B cell (primary cell): ENCODE data around the gene PFN3. TPM values are rescaled to one million over a fixed set of nuclear protein-coding genes. Genes with fewer than 3 reads are reported as not detected.

ENCODE experiments used
- ATAC-seq: fragments of 200-7000 bp; cut with Tn5 transposase; one replicate; pipeline ENCODE4 v1.10.0; 2021; ENCODE audit warnings: low read depth, mild to moderate bottlenecking, moderate number of reproducible peaks, moderate library complexity
- CTCF ChIA-PET: fragments of 350-600 bp; sonication (Branson Sonifier 250); formaldehyde crosslinking; loops from one replicate; lab custom pipeline; 2021; ENCODE audit warnings: antibody characterized with exemption, inconsistent platforms; lab: Charles Lee
- POLR2A ChIA-PET: fragments of 350-600 bp; sonication (Branson Sonifier 250); formaldehyde crosslinking; loops from one replicate; lab custom pipeline; 2021; ENCODE audit warnings: antibody characterized with exemption; lab: Charles Lee
- DNase-seq: peaks from one replicate; pipeline ENCODE4 v3.0.0; 2013
- H2AFZ ChIP-seq: 2 replicates; pipeline ENCODE4 v1.6.1; 2012; ENCODE audit warnings: mild to moderate bottlenecking, low read depth, low read length; ENCODE audit not compliant: insufficient read depth, poor library complexity, severe bottlenecking
- H3K27ac ChIP-seq, 2 donors: 1 replicate in 1 of 2; 2 replicates in 1 of 2; pipeline ENCODE4 v1.5.1; 2012 to 2013; ENCODE audit warnings: low read length in 2 of 2, mild to moderate bottlenecking in 2 of 2, moderate library complexity in 1 of 2
- H3K27me3 ChIP-seq, 4 experiments: fragments of 200-600 bp in 1 of 4; sonication (generic) in 1 of 4; replicated peaks in 1 of 4; 1 replicate in 2 of 4; 2 replicates in 2 of 4; pipeline versions ENCODE4 v1.6.1 to v1.7.0; 2013 to 2016; ENCODE audit warnings: low read length in 3 of 4, mild to moderate bottlenecking in 2 of 4, mixed read lengths in 1 of 4, moderate library complexity in 1 of 4; ENCODE audit not compliant: insufficient read depth in 4 of 4, control insufficient read depth in 3 of 4; ENCODE audit errors: control extremely low read depth in 1 of 4
- H3K36me3 ChIP-seq, 2 experiments: replicated peaks in 1 of 2; 1 replicate in 1 of 2; 2 replicates in 1 of 2; pipeline versions ENCODE4 v1.6.1 to v1.7.1; 2013; ENCODE audit warnings: low read length in 1 of 2; ENCODE audit not compliant: insufficient read depth in 2 of 2, control insufficient read depth in 1 of 2; ENCODE audit errors: control extremely low read depth in 1 of 2, extremely low read depth in 1 of 2
- H3K4me1 ChIP-seq, 2 donors: fragments of 200-600 bp in 1 of 2; sonication (generic) in 1 of 2; 1 replicate in 1 of 2; 2 replicates in 1 of 2; pipeline versions ENCODE4 v1.5.1 to v1.6.1; 2013 to 2017; ENCODE audit warnings: low read length in 2 of 2; ENCODE audit not compliant: control insufficient read depth in 2 of 2, insufficient read depth in 2 of 2
- H3K4me2 ChIP-seq: replicated peaks from 2 replicates; pipeline ENCODE3; 2012; ENCODE audit warnings: mild to moderate bottlenecking, low read depth, low read length; ENCODE audit not compliant: poor library complexity, severe bottlenecking
- H3K4me3 ChIP-seq, 5 experiments: fragments of 200-600 bp in 1 of 5; sonication (generic) in 1 of 5; 1 replicate in 3 of 5; 2 replicates in 2 of 5; pipeline versions ENCODE4 v1.5.1 to v1.7.0; 2011 to 2016; ENCODE audit warnings: low read length in 4 of 5, mild to moderate bottlenecking in 4 of 5, low read depth in 2 of 5, control low read depth in 1 of 5, moderate library complexity in 1 of 5; ENCODE audit not compliant: insufficient read depth in 1 of 5; ENCODE audit errors: control extremely low read depth in 1 of 5, extremely low read depth in 1 of 5
- H3K79me2 ChIP-seq: fragments of 200-600 bp; sonication (generic); one replicate; pipeline ENCODE4 v1.6.0; 2016; ENCODE audit warnings: low read length; ENCODE audit not compliant: control insufficient read depth, insufficient read depth
- H3K9ac ChIP-seq: fragments of 200-600 bp; sonication (generic); 2 replicates; pipeline ENCODE4 v1.6.1; 2017; ENCODE audit warnings: mild to moderate bottlenecking, low read length, moderate library complexity
- H3K9me3 ChIP-seq, 3 donors: one replicate each; pipeline versions ENCODE4 v1.6.1 to v1.7.1; 2013; ENCODE audit warnings: low read length in 2 of 3; ENCODE audit not compliant: control insufficient read depth in 2 of 3, insufficient read depth in 1 of 3; ENCODE audit errors: control extremely low read depth in 1 of 3
- H4K20me1 ChIP-seq: 2 replicates; pipeline ENCODE4 v1.6.0; 2012; ENCODE audit warnings: mild to moderate bottlenecking, low read length; ENCODE audit not compliant: insufficient read depth, control insufficient read depth, poor library complexity, severe bottlenecking
- H3K27ac Mint-ChIP-seq: one replicate; pipeline ENCODE4 v1.8.0; 2021; ENCODE audit warnings: mixed read lengths
- H3K27me3 Mint-ChIP-seq: one replicate; pipeline ENCODE4 v1.8.0; 2021; ENCODE audit warnings: mixed read lengths
- H3K4me1 Mint-ChIP-seq: one replicate; pipeline ENCODE4 v1.8.0; 2021; ENCODE audit warnings: mixed read lengths
- H3K4me3 Mint-ChIP-seq: one replicate; pipeline ENCODE4 v1.8.0; 2021; ENCODE audit warnings: mixed read lengths
- H3K9me3 Mint-ChIP-seq: one replicate; pipeline ENCODE4 v1.8.0; 2022; ENCODE audit warnings: mixed read lengths; ENCODE audit not compliant: insufficient read depth
- EZH2 ChIP-seq: IDR thresholded peaks from 2 replicates; pipeline ENCODE4 v1.6.1; 2012; ENCODE audit warnings: borderline replicate concordance, low read depth, mild to moderate bottlenecking, moderate library complexity, low read length; ENCODE audit not compliant: insufficient read depth, poor library complexity, severe bottlenecking
- WGBS: methylation state at CpG from one replicate; pipeline ENCODE4 v1.1.5; 2013; ENCODE audit warnings: missing lambda C conversion rate; ENCODE audit not compliant: insufficient coverage; 5-methylcytosine and 5-hydroxymethylcytosine counted together
- intact Hi-C: fragments of 100-400 bp; cut with micrococcal nuclease; formaldehyde crosslinking; loops from one replicate; pipeline ENCODE4 v1.10.0; 2022
- polyA plus RNA-seq: library from polyadenylated mRNA; depleted of rRNA; stranded (reverse); fragments of >200 nt; gene quantifications from 2 replicates; pipeline ENCODE4 v1.2.3, GENCODE V29; 2012
- total RNA-seq, 2 donors: library from RNA; stranded (reverse); fragments of 120-200 nt in 1 of 2; gene quantifications; 1 replicate in 1 of 2; 2 replicates in 1 of 2; pipeline versions ENCODE4 v1.2.3 to v1.2.4, GENCODE V29; 2013 to 2022
- TF ChIP-seq, protein P1 (sequence below): fragments of 200-600 bp; IDR thresholded peaks from one replicate; pipeline ENCODE4 v1.8.0; 2022; ENCODE audit warnings: antibody characterized with exemption, mild to moderate bottlenecking

The PFN3 gene
- total and polyA plus RNA-seq, 2 donors (not counting 1 experiment from before 2014, with no cell fraction given): not detected

GRCh38 chr5:177357146-177357458 is 43.4 kb downstream of the PFN3 start:
- ChIA-PET POLR2A (interaction anchor here (0.5 kb wide), 1 partner anchor 75 kb away, joined by 3 read pairs; no protein-coding TSS in a partner anchor), CTCF (interaction anchor here (1.0 to 7.2 kb wide), 4 partner anchors 14 to 48 kb away, joined by 3 to 60 read pairs (median 3); no protein-coding TSS in a partner anchor)
- 20% methylated on average over 1 of the region's 5 CpGs for WGBS
- H3K27me3 Mint-ChIP-seq: no peaks in the 10 kb centered on the region
- H3K4me1 Mint-ChIP-seq: peaks cover 72% of the 10 kb centered on the region
- no peak for DNase-seq
- no peak for TF ChIP-seq EZH2
- TF ChIP-seq, protein P1, sequence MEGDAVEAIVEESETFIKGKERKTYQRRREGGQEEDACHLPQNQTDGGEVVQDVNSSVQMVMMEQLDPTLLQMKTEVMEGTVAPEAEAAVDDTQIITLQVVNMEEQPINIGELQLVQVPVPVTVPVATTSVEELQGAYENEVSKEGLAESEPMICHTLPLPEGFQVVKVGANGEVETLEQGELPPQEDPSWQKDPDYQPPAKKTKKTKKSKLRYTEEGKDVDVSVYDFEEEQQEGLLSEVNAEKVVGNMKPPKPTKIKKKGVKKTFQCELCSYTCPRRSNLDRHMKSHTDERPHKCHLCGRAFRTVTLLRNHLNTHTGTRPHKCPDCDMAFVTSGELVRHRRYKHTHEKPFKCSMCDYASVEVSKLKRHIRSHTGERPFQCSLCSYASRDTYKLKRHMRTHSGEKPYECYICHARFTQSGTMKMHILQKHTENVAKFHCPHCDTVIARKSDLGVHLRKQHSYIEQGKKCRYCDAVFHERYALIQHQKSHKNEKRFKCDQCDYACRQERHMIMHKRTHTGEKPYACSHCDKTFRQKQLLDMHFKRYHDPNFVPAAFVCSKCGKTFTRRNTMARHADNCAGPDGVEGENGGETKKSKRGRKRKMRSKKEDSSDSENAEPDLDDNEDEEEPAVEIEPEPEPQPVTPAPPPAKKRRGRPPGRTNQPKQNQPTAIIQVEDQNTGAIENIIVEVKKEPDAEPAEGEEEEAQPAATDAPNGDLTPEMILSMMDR: no peak
- peaks cover 52 to 60% of the 10 kb centered on the region in 2 donors for H3K4me1 ChIP-seq
- peaks cover 37% of the 10 kb centered on the region for H4K20me1 ChIP-seq
- H3K79me2 ChIP-seq: peaks cover 46% of the 10 kb centered on the region
- peak overlapping the region; percentile 89 for H3K9ac ChIP-seq
- H3K36me3 ChIP-seq: peaks cover 0 to 16% of the 10 kb centered on the region in 2 experiments
- H3K9me3 Mint-ChIP-seq: no peaks in the 10 kb centered on the region
- H3K27me3 ChIP-seq: no peaks in the 10 kb centered on the region
- H3K4me3 Mint-ChIP-seq: peak overlapping the region; percentile 87
- H3K27ac Mint-ChIP-seq: peak overlapping the region; percentile 95
- no peak for ATAC-seq
- intact Hi-C loops: loop anchor here (1.0 to 2.0 kb wide), 4 partner anchors 14 to 224 kb away; partner anchors contain the start of gene NSD1
- H3K4me2 ChIP-seq: peak overlapping the region; percentile 99
- H2AFZ ChIP-seq: peak overlapping the region; percentile 79
- H3K27ac ChIP-seq: peak overlapping the region; percentile 62 to 80
- H3K4me3 ChIP-seq: peak overlapping the region; percentile 74 to 96 (median 92)
- H3K9me3 ChIP-seq: no peaks in the 10 kb centered on the region

GRCh38 chr5:177356746-177357145 is 43.7 kb downstream of the PFN3 start:
- Histone ChIP-seq H3K36me3 (peaks cover 0 to 16% of the 10 kb centered on the region in 2 experiments), H3K4me2 (peak overlapping the region; percentile 99), H3K9me3 (no peaks in the 10 kb centered on the region), H3K79me2 (peaks cover 43% of the 10 kb centered on the region), H3K4me1 (peaks cover 51 to 60% of the 10 kb centered on the region in 2 donors), H3K27me3 (no peaks in the 10 kb centered on the region), H2AFZ (no peak overlapping the region), H4K20me1 (peaks cover 33% of the 10 kb centered on the region), H3K4me3 (no peak overlapping the region), H3K27ac (peak overlapping the region in 1 of 2 donors; percentile 80), H3K9ac (peak overlapping the region; percentile 89)
- H3K27me3 Mint-ChIP-seq: no peaks in the 10 kb centered on the region
- 0% methylated on average over 1 of the region's 3 CpGs for WGBS
- ATAC-seq: no peak
- ChIA-PET CTCF (interaction anchor here (0.7 to 7.2 kb wide), 6 partner anchors 14 to 145 kb away, joined by 3 to 60 read pairs (median 3); no protein-coding TSS in a partner anchor), POLR2A (no interaction called here)
- no peak for DNase-seq
- TF ChIP-seq, protein P1: no peak
- TF ChIP-seq EZH2: no peak
- H3K4me1 Mint-ChIP-seq: peaks cover 72% of the 10 kb centered on the region
- intact Hi-C loops: loop anchor here (1.0 to 2.0 kb wide), 4 partner anchors 14 to 224 kb away; partner anchors contain the start of gene NSD1
- no peaks in the 10 kb centered on the region for H3K9me3 Mint-ChIP-seq
- H3K27ac Mint-ChIP-seq: peak overlapping the region; percentile 95
- peak overlapping the region; percentile 87 for H3K4me3 Mint-ChIP-seq
